ENCODE results near the gene ASPDH. TPM values are rescaled to one million over a fixed set of nuclear protein-coding genes. Genes with fewer than 3 reads are reported as not detected.

Gene ASPDH
- total RNA-seq, 6 experiments from 2014 or later, result not detected

DNA sequence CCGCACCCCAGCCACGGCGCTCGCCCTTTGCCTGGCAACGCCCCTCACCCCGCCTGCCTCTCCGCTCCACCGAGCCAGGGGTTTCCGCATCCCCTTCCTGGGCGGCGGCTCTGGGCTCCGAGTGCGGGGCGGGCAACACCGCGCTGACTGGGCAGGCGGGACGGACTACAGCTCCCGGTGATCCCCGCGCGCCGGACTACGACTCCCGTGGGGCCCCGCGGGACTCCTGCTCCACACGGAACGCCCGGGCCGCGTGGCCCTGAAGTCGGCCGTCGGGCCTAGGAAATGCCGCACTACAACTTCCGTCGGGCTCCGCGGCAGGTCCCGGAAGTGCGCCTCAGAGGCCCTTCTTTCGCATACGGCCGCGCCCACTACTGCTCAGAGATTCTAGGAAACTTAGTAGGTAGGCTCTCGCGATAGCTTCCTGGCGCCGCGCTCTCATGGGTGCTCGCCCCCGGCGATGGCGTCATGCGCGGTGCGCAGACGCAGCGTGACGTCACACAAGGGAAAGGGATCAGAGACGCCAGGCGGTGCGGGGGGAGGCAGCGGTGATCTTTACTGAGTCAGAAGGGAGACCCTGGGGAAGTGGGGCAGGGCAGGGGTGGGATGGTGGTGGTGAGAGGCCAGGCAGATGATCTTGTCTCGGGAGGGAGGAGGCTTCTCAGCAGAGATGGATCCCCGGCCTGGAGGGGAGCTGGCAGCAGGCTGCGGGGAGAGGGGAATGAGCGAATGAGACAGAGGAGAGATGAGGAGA lies 2.5 kb downstream of the ASPDH start, which contains the start of gene JOSD2:
JOSD2 (minus strand) TSS at position 123 of the 754 bp plus-strand sequence. CDS start 760 bp downstream, outside the sequence.
- Mint-ChIP-seq H3K27ac (peak within 1 kb of the TSS; percentile 98), H3K27me3 (ENCODE audit: insufficient read depth) (peaks cover 11% of the 10 kb centered on the region), H3K4me1 (ENCODE audit: low read depth) (peaks cover 12% of the 10 kb centered on the region), H3K9me3 (no peaks in the 10 kb centered on the region), H3K36me3 (ENCODE audit: low read depth) (no peaks in the 10 kb centered on the region), H3K4me3 (peak within 1 kb of the TSS; percentile 100)
- TF ChIP-seq, protein P1, sequence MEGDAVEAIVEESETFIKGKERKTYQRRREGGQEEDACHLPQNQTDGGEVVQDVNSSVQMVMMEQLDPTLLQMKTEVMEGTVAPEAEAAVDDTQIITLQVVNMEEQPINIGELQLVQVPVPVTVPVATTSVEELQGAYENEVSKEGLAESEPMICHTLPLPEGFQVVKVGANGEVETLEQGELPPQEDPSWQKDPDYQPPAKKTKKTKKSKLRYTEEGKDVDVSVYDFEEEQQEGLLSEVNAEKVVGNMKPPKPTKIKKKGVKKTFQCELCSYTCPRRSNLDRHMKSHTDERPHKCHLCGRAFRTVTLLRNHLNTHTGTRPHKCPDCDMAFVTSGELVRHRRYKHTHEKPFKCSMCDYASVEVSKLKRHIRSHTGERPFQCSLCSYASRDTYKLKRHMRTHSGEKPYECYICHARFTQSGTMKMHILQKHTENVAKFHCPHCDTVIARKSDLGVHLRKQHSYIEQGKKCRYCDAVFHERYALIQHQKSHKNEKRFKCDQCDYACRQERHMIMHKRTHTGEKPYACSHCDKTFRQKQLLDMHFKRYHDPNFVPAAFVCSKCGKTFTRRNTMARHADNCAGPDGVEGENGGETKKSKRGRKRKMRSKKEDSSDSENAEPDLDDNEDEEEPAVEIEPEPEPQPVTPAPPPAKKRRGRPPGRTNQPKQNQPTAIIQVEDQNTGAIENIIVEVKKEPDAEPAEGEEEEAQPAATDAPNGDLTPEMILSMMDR (IDR thresholded peaks at IDR 0.05), result peak; percentile 15; the same call in 1 of the 2 replicates
- DNase-seq, result peak; percentile 99

DNA sequence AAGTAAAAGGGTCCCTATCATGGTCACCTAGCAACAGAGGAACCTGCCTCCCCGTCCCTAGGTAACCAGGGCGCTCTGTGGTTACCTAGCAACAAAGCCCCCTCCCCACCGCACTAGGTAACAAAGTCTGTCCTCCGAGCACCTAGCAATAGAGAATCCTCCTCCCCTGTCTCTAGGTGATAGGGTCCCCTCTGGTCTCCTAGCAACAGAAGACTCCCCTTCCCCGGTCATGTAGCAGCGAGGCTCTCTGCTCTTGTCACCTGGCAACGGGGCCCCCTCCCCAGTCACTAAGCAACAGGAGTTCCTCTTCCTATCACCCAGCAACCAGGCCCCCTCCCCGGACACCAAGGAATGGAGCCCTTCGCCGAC lies 3.0 kb downstream of the ASPDH start:
- Mint-ChIP-seq H3K4me3 (peak overlapping the region; percentile 100), H3K36me3 (ENCODE audit: low read depth) (no peaks in the 10 kb centered on the region), H3K27ac (peak overlapping the region; percentile 98), H3K27me3 (ENCODE audit: insufficient read depth) (peaks cover 11% of the 10 kb centered on the region), H3K9me3 (no peaks in the 10 kb centered on the region), H3K4me1 (ENCODE audit: low read depth) (peaks cover 12% of the 10 kb centered on the region)
- no peak for DNase-seq
- TF ChIP-seq, protein P1 (IDR thresholded peaks at IDR 0.05), result no peak

DNA sequence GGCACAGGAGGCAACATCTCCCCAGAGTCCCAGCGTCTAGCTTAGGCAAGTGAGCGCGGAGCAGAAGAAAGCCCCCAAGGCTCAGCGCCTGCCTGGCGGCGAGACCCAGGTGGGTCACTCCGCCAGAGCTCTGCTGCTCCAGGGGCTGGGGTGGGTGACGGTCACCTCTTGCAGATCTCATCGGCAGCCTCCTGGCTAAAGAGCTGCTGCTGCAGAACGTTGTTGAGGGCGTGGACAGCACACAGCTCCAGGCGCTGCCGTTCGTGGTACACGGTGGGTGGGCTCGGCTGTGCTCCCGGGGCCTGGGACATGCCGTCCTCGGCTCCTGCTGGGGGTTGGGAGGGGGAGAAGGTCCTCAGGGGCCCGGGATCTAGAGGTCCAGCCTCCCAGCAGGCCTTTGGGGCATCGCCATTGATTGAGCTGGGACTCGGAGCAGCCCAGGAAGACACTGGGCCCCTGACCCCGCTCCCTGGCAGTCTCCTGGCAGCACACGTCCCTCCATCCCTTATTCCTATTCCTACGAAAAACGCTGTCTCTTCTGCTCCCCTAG lies 3.5 kb downstream of the ASPDH start:
- TF ChIP-seq, protein P1 (IDR thresholded peaks at IDR 0.05), result no peak
- Mint-ChIP-seq H3K36me3 (ENCODE audit: low read depth) (no peaks in the 10 kb centered on the region), H3K9me3 (no peaks in the 10 kb centered on the region), H3K27ac (peak overlapping the region; percentile 98), H3K27me3 (ENCODE audit: insufficient read depth) (peaks cover 11% of the 10 kb centered on the region), H3K4me3 (peak overlapping the region; percentile 100), H3K4me1 (ENCODE audit: low read depth) (peaks cover 12% of the 10 kb centered on the region)
- no peak for DNase-seq

DNA sequence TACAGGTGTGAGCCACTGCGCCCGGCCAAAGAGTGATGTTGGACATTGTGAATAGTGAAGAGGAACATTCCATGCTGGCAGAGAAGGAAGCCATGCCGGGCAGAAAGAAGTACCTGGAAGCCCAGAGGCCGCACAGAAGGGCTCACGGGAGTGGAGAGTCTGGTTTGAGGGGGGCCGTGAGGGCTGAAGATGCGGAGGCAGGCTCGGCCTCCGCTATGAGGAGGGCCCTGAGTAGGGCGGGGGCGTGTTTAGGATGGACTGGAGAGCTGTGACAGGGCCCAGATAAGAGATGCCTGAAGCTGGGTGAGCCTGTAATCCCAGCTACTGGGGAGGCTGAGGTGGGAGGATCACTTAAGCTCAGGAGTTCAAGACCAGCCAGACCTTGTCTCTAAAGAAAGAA lies 4.3 kb downstream of the ASPDH start:
- Mint-ChIP-seq H3K27me3 (ENCODE audit: insufficient read depth) (peaks cover 10% of the 10 kb centered on the region), H3K4me1 (ENCODE audit: low read depth) (peaks cover 12% of the 10 kb centered on the region), H3K4me3 (peak overlapping the region; percentile 100), H3K27ac (peak overlapping the region; percentile 11), H3K9me3 (no peaks in the 10 kb centered on the region), H3K36me3 (ENCODE audit: low read depth) (no peaks in the 10 kb centered on the region)
- no peak for DNase-seq
- TF ChIP-seq, protein P1 (IDR thresholded peaks at IDR 0.05), result no peak

DNA sequence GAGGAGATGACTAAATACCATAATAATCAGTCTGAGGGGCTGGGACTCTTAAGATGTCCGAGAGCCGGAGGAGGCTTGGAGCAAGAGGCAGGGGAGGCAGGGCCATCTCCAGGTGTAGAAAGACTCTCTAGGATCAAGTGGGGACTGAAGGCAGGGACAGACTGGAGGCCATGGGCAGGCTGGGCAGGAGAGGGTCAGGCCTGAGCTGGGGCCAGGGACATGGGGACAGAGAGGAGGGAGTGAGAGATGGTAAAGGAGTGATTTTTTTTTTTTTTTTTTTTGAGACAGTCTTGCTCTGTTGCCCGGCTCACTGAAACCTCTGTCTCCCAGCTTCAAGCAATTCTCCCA lies 4.9 kb downstream of the ASPDH start:
- 0 out of 2 replicates have a peak overlapping the region, but pooled peaks have one; percentile 29 for H3K4me3 Mint-ChIP-seq
- peaks cover 8% of the 10 kb centered on the region for H3K27me3 Mint-ChIP-seq (ENCODE audit: insufficient read depth)
- H3K27ac Mint-ChIP-seq, result no peak overlapping the region
- TF ChIP-seq, protein P1 (IDR thresholded peaks at IDR 0.05), result no peak
- peaks cover 12% of the 10 kb centered on the region for H3K4me1 Mint-ChIP-seq (ENCODE audit: low read depth)
- no peaks in the 10 kb centered on the region for H3K9me3 Mint-ChIP-seq
- no peak for DNase-seq
- no peaks in the 10 kb centered on the region for H3K36me3 Mint-ChIP-seq (ENCODE audit: low read depth)

Data from HFFc6 (cell line).